ENCODE data around the gene MGAM2. TPM values are rescaled to one million over a fixed set of nuclear protein-coding genes. Genes with fewer than 3 reads are reported as not detected.

MGAM2 gene
- total RNA-seq, 1 experiment from 2014 or later = not detected

DNA sequence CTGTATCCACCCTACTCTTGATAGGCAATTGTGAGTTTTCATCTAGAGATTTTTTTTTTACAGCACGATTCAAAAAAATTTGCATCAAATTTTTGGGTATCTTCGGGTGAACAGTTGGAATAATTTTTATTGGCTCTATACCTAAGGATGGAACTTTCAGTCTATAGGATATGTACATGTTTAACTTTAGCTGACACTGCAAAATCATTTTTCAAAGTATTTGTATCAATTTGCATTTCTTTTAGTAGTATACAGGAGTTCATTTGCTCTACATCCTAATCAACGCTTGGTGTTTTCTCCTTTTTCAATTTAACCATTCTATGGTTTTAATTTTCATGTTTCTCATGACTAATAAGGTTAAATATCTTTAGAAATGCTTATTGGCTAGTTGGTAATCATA lies 11.7 kb downstream of the MGAM2 start:
- H3K27ac ChIP-seq = no peak overlapping the region
- H2AFZ ChIP-seq = no peak overlapping the region
- no peak overlapping the region for H3K4me3 ChIP-seq
- ChIA-PET CTCF (no interaction called here), POLR2A (ENCODE audit: unreplicated experiment) (no interaction called here)
- no peaks in the 10 kb centered on the region for H3K36me3 ChIP-seq (ENCODE audit: low read depth)
- H3K9me3 ChIP-seq (ENCODE audit: insufficient read depth, low read depth) = 0 out of 2 replicates have a peak, but pooled peaks cover 4% of the 10 kb centered on the region
- no peak overlapping the region for H3K4me2 ChIP-seq
- H4K20me1 ChIP-seq (ENCODE audit: insufficient read depth) = no peaks in the 10 kb centered on the region
- TF ChIP-seq EZH2 (IDR thresholded peaks at IDR 0.05; ENCODE audit: low read depth) (no peak), CTCF (conservative IDR thresholded peaks at IDR 0.05) (no peak)
- intact Hi-C loops (cut with micrococcal nuclease; ENCODE audit: unreplicated experiment) = no loop called here
- no peak for DNase-seq
- H3K4me1 ChIP-seq (replicated peaks; ENCODE audit: insufficient read depth) = no peaks in the 10 kb centered on the region; the same call in 1 of the 2 replicates
- no peaks in the 10 kb centered on the region for H3F3A ChIP-seq (ENCODE audit: insufficient read depth, low read depth)
- H3K9me2 ChIP-seq (ENCODE audit: insufficient read depth) = peaks cover 5% of the 10 kb centered on the region; the same call in 1 of the 2 replicates
- H3K79me2 ChIP-seq (ENCODE audit: low read depth) = no peaks in the 10 kb centered on the region
- no peaks in the 10 kb centered on the region for H3K27me3 ChIP-seq (ENCODE audit: insufficient read depth, low read depth)
- no TSS peak for BruUV-seq (replicated peaks)

DNA sequence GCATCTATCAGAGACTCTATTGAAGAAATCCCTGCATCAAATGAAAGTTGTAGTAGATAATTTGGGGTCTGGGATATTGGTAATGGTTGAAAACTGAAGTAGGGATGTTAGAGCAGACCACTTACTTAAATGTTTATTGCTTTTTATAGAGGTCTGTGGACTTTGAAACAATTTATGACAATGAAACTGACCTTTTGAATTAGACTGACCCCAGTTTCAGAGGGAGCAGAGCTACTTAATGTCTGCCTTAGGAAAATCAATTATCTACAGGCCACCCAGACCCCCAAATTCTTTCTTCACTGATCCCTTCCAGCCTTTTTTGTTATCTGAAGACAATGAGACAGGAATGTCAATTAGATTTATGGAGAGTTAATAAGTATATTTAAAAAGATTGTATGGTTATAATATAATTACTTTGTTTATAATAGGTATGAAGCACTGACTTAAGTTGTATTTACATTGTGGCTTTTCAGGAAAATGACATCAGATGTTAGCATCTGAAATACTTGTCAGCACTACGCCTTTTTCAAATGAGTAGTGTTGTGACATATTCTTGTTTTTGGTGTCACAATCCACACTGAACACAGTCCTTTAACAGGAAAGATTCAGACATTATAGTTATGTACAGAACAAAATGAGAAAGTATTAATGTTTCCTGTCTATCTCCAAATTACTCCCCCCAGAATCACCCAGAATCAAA lies 13.9 kb downstream of the MGAM2 start:
- TF ChIP-seq EZH2 (IDR thresholded peaks at IDR 0.05; ENCODE audit: low read depth) (no peak), CTCF (conservative IDR thresholded peaks at IDR 0.05) (no peak)
- Histone ChIP-seq H3K4me3 (no peak overlapping the region), H3K9me2 (ENCODE audit: insufficient read depth) (no peaks in the 10 kb centered on the region), H3K4me1 (replicated peaks; ENCODE audit: insufficient read depth) (no peaks in the 10 kb centered on the region; the same call in 1 of the 2 replicates), H3K36me3 (ENCODE audit: low read depth) (no peaks in the 10 kb centered on the region), H3F3A (ENCODE audit: insufficient read depth, low read depth) (no peaks in the 10 kb centered on the region), H4K20me1 (ENCODE audit: insufficient read depth) (no peaks in the 10 kb centered on the region), H3K79me2 (ENCODE audit: low read depth) (no peaks in the 10 kb centered on the region), H2AFZ (no peak overlapping the region), H3K4me2 (no peak overlapping the region), H3K27me3 (ENCODE audit: insufficient read depth, low read depth) (no peaks in the 10 kb centered on the region), H3K9me3 (ENCODE audit: insufficient read depth, low read depth) (0 out of 2 replicates have a peak, but pooled peaks cover 4% of the 10 kb centered on the region), H3K27ac (no peak overlapping the region)
- ChIA-PET CTCF (no interaction called here), POLR2A (ENCODE audit: unreplicated experiment) (no interaction called here)
- intact Hi-C loops (cut with micrococcal nuclease; ENCODE audit: unreplicated experiment) = no loop called here
- peak in 1 of 2 experiments; percentile 50 for DNase-seq
- BruUV-seq (replicated peaks) = no TSS peak

- Histone ChIP-seq H3K9me3 (ENCODE audit: insufficient read depth, low read depth) (no peaks in the 10 kb centered on the region), H3F3A (ENCODE audit: insufficient read depth, low read depth) (no peaks in the 10 kb centered on the region), H2AFZ (no peak overlapping the region), H3K27ac (no peak overlapping the region), H3K79me2 (ENCODE audit: low read depth) (no peaks in the 10 kb centered on the region), H3K4me3 (no peak overlapping the region), H3K27me3 (ENCODE audit: insufficient read depth, low read depth) (no peaks in the 10 kb centered on the region), H3K9me2 (ENCODE audit: insufficient read depth) (no peaks in the 10 kb centered on the region), H3K4me1 (replicated peaks; ENCODE audit: insufficient read depth) (no peaks in the 10 kb centered on the region; the same call in 1 of the 2 replicates), H4K20me1 (ENCODE audit: insufficient read depth) (no peaks in the 10 kb centered on the region), H3K4me2 (no peak overlapping the region), H3K36me3 (ENCODE audit: low read depth) (no peaks in the 10 kb centered on the region)
- TF ChIP-seq CTCF (conservative IDR thresholded peaks at IDR 0.05) = no peak
- TF ChIP-seq EZH2 (IDR thresholded peaks at IDR 0.05; ENCODE audit: low read depth) = no peak
- POLR2A ChIA-PET (ENCODE audit: unreplicated experiment) = no interaction called here
- intact Hi-C loops (cut with micrococcal nuclease; ENCODE audit: unreplicated experiment) = no loop called here
- no peak for DNase-seq
- no TSS peak for BruUV-seq (replicated peaks)
- CTCF ChIA-PET = no interaction called here
Measured at GRCh38 chr7:142130267-142130666, 18.7 kb downstream of the MGAM2 start.

Measured in PC-9 (cell line).